ENCODE results near the gene INPP5E.
"Not testable (repeated sequence)": the region's sequence is repeated elsewhere in the genome, so short reads cannot be mapped to it uniquely, and the experiment has no call there.

GRCh38 chr9:136425367-136425766 is 14.3 kb downstream of the INPP5E start:
- TF ChIP-seq CTCF (IDR thresholded peaks at IDR 0.05; ENCODE audit: low read length); EZH2 (IDR thresholded peaks at IDR 0.05; ENCODE audit: borderline replicate concordance, low read length): not testable (repeated sequence)
